GM19455 (cell line): ENCODE measurements around the gene UBE2N.
"Not testable (repeated sequence)": the region's sequence is repeated elsewhere in the genome, so short reads cannot be mapped to it uniquely, and the experiment has no call there.

Experiments used
- ATAC-seq: cut with Tn5 transposase; IDR thresholded peaks from one replicate; pipeline ENCODE4 v1.9.1; 2021; ENCODE audit not compliant: unreplicated experiment

Gene UBE2N

DNA sequence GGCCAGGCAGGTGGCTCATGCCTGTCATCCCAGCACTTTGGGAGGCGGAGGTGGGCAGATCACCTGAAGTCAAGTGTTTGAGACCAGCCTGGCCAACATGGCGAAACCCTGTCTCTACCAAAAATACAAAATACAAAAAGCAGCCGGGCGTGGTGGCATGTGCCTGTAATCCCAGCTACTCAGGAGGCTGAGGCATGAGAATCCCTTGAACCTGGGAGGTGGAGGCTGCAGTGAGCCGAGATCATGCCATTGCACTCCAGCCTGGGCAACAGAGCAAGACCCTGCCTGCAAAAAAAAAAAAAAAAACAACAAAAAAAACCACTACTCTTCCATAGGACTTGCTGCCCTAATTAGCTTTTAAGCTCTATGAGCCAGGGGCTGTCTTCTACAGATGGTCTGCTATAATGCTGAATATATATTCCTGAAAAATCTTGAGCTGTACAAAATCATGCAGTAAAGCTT lies 59.7 kb downstream of the UBE2N start:
- ATAC-seq = not testable (repeated sequence)

DNA sequence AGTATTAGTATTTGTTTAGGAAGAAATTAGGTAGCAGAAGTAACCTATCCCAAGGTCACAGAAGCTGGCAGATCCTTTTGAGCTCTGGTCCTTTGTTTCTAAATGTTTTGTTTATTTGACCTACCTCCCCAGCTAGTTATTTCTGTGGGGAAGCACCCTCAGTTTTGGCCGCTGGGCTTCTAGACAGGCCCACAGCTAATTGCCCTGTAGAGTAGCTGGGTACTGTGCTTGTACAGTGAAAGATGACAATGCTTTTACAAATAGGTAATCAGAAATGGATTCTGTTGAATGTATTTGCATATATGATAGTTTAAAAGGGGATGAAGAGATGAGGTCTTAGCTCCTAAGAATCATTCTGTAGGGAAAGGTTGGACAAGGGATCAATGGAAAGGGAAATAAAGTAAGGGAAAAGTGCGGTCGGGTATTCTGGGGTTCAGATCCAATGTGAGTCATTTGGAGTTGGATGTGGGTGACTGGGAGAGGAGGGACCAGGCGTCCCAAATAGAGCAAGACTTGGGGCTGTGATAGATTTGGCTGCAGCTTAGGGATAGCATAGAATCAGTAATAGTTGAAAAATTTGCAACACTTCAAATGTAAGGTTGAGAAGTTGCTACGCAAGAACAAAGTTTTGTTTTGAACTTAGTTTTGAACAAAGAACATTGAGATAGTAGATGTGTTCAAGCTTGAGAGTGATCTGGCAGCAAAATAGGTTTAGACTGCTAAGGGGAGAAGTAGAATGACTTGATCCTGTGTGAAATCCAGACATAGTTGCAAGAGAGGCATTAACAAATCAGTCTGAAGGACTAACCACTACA lies 60.4 kb downstream of the UBE2N start:
- ATAC-seq = no peak

DNA sequence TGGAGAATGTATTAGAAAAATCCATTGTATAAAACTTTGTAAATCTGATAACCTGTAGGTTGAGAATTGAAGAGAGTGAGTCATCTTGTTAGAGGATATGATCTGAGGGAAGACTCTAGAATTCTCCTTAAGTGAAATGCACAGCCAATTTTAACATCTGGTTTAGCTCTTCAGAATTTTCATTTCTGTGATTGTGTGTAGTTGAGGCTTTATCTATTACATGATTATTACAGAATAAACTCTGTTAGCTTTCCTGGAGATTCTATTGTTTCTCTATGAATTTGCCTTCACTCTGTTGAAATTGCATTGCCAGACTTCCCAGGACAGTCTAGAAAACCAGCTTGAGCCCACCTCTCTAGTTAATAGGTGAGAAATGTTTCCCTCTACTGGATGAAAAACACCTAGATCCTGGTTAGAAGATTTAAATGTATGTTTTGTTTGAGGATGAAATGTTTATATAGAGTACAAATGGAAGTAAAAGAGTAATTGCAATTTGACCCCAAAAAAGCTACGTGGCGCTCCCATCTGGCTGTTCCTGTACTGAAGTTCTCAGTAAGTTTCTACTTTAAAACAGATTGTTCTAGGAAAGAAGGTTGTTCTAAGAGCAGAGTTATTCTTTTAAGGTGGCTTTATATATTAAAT lies 61.1 kb downstream of the UBE2N start:
- no peak for ATAC-seq

DNA sequence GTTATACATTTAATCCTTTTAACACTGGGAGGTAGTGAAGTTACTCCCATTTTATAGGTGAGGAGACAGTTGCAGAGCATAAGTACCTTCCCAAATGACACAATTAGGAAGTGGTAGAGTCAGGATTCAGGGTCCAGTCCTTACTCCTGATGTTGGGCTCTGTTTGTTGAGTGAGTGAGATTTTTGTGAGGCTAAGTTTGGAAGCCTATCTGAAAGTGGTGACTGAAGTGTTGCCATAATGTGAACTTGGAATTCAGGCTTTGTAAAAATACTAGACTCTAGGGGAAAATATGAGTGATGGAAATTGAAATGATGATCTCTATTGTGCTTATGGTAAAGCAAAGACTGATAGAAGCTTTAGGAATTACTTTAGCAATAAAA lies 61.8 kb downstream of the UBE2N start:
- no peak for ATAC-seq

DNA sequence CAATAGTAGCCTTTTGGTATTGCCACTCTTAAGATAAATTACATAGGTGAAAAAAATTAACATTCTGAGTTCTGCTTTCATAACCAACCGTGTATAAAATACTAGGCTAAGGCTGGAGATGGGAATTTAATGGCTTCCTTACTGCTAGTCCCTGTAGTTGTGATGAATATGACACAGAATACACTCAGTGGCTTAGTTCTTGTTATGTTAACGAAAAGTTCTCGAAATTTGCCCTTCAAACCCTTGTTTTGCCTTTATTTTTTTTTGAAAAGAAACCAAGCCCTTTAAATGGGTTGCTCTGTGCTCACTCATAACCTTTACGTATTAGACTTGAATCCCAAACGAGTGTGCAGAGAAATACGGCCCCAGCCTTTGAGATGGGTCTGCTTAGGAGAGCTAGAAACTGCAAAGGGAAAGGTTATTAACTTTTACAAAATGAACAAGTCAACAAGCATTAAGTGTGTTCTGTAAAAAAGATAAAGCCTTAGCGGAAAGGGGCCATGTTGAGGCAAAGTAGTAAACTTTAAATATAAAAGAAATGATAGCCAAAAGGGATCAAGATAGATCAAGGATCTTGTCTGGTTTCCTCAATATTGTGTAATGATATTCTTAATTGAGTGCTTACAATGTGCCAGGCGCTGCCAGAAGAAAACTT lies 62.3 kb downstream of the UBE2N start:
- no peak for ATAC-seq

DNA sequence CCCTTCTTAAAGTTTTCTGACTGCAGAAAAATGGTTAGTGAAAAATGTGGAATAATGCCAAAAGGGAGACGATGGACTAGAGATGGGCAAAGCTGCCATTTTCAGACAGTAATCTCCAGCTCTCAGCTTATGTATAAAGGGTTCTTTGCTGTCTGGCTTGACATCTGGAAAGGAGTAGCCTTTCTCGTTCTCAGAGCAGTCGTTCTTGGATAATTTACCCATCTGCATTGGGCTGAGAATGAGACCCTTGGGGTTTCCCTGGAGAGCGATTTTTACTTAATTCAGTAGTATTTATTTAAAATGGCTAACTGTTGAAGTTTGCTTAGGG lies 62.8 kb downstream of the UBE2N start:
- ATAC-seq = no peak

DNA sequence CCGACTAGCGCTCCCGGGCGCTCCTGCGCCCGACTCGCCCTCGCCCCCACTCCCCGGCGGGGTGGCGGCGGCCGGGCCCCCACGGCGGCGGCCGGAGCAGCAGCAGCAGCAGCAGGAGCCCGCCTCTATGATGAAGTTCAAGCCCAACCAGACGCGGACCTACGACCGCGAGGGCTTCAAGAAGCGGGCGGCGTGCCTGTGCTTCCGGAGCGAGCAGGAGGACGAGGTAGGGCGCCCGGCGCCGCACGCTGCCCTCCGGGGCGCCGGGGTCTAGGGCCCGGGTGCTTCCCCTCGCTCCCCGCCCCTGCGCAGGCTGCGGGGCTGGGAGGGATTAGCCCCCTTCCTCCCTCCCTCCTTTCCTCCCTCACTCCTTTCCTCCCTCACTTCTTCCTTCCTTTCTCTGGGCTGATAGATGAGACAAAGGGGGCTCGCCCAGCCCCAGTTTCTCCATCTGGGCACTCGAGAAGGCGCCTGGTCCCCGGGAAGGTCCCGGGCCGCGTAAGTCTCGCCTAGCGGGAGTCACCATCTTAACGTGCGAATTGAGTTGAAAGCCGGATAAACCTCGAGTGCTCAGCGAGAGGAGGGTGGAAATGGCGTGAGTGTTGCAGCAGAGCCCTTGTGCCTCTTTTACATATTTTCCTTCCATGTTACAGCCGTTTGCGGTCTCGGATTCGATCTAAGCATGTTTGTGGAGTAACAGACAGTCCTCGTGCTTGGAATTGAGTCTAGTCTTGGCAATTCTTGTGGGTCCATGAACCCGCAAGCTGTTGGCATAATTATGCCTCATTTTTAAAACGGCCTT lies 63.4 kb downstream of the UBE2N start:
- peak; percentile 36 for ATAC-seq

DNA sequence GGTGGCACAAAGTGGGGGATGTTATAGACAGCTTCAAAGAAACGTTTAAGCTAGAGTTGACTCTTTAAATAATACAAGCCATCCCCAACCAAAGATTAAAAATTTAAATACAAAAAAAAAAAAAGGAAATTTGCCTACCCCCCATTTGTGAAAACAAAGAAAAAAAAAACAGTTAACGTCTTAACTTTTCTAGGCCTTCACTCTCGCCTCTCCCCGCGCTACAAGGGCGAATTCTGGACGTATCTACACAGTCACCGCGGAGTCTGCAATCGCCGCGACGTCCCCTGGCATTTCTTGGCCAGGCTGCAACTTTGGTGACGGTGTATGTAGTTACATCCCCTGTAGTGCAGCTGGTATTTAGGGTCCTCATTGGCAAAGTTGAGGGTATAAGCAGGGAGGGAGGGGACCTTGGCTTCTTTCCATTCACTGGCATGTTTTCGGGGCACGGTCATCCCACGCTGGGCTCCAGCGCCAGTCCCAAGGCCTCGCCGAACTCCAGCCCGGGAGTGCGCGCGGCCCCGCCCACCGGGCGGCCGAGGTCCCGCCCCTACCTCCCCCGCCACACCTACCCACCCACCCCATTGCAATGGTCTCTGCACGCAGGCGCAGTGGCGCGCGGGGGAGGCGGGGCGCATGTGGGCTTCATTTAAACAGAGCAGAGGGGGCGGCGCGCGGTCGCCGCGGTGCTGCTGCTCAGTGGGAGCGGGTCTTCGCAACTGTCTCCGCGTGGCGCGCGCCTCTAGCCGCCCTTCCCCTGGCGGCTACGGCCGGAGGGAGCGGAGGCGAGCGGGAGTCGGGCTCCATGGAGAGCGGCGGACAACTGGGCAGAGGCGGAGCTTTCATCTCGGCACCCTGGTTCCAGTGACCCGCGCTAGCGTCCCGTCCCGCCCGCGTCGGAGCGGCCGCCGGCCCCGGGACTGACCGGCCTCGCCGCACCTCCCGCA lies 64.2 kb downstream of the UBE2N start, which contains the start of gene NUDT4:
NUDT4 (plus strand) TSS at position 674 of the 944 bp plus-strand sequence. CDS start 398 bp downstream, outside the sequence.
- peak; percentile 58 for ATAC-seq

DNA sequence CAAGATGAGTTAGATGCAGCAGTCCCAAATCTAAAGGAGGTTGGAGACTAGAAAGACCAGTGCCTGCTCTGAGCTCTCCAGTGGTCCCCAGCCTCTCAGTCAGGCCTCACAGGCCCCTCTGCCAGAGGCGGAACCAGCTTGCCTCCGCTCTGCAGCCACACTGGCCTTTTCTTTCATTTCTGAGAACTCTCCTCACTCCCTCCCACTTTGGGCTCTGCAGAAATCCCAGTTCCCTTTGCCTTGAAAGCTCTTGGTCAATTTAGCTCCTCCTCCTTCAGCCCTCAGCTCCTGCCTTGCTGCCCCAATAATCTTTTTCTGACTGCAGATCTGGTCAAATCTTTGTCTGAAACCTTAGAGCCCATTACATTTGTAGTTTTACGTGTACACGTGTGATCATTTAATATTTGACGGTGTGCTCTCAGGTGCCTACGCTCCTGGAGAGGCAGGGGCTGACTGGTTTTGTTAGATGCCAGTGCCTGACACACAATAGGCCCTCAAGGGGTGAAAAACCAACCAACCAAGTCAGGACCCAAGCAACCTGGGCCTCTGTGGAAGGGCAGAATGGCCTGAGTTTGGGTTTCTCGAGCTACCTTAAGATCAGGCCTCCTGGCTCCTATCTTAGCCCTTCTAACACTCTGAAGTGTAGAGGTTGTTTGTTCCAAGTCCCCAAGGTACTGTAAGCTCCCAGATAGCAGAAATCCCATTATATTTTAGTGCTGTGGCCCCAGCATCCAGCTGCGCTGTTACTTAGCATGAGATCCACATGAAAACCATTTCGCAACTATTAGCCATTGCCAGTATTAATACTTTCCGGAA lies 65.1 kb downstream of the UBE2N start:
- ATAC-seq = no peak

DNA sequence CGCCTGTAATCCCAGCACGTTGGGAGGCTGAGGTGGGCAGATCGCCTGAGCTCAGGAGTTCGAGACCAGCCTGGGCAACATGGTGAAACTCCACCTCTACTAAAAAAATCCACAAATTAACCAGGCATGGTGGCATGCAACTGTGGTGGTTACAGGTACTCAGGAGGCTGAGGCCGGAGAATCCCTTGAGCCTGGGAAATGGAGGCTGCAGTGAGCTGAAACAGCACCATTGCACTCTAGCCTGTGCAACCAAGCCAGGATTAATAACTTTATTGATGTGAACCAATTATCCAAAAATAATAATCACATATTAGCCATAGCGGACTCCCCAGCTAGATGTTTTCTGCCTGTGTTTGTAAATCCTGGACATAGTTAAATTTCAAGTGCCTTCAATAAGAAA lies 65.8 kb downstream of the UBE2N start:
- ATAC-seq = no peak

DNA sequence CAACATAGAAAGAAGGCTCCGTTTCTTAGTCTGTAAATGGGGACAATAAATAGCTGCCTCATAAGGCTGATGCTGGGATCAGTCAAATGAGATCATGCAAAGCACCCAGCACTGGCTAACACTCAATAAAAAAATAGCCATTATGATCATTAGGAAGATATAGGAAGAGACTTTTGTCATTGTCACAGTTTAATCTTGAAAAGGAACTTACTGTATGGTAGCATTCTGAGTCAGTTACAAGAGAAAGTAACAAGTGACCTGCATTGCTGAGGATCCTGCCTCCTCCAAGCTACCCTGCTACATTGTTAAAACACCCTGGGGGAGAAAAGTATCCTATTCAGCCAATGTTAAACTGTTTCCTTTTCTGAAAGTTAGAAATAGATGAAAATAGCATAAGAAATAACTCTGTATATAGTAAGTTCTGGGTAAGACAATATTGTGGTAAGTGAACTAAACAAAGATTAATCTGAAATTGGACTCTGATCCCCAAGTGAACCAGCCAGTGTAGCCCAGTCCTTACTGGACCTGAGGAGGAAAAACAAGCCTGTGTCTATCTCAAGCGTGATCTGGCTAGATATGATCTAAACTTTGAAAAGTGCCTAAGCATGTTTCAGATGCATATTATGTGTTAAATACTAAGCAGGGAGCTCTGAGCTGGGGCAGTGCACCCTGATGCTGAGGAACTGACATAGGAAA lies 67.6 kb downstream of the UBE2N start:
- ATAC-seq = no peak

DNA sequence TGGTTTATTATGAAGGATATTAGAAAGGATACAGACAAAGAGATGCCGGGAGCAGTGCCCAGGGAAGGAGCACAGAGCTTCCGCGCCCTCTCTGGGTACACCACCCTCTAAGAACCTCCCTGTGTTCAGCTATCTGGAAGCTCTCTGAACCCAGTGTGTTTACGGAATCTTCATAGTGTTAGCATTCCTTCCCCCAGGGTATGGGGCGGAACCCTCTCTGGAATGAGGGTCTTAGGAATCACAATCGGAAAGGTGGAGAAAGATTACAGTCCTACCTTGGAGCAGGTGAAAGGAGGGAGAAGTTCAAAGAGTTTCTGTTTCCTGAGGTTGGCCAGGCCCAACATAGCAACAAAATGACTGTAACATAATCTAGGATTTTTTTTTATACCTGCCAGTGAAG lies 70.8 kb downstream of the UBE2N start:
- ATAC-seq = no peak

DNA sequence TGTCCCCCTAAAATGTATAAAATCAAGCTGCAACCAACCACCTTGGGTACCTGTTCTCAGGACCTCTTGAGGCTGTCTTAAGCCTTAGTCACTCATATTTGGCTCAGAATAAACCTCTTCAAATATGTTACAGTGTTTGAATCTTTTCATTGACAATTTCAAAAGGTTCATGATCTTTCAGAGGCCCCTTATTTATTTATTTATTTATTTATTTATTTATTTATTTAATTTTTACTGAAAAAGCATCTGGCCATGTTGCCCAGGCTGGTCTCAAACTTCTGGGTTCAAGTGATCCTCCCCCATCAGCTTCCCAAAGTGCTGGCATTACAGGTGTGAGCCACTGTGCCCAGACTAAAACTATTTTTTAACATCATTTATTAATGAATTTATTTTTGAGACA lies 72.2 kb downstream of the UBE2N start:
- no peak for ATAC-seq

DNA sequence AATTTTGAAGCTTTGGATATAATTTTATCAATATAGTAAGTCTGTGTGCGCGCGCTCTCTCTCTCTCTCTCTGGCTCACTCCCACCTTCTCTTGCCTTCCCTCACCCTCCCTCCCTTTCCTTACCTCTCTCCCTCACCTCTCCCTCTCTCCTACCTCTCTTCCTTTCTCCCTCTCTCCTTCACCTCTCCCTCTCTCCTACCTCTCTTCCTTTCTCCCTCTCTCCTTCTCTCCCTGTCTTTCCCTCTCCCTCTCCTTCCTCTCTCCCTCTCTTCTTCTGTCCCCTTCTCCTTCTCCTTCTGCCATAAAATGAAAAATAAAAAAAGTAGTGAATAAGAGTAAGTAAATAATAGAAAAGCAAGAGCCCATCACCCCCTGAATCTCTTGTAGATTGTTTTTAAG lies 73.0 kb downstream of the UBE2N start:
- no peak for ATAC-seq

DNA sequence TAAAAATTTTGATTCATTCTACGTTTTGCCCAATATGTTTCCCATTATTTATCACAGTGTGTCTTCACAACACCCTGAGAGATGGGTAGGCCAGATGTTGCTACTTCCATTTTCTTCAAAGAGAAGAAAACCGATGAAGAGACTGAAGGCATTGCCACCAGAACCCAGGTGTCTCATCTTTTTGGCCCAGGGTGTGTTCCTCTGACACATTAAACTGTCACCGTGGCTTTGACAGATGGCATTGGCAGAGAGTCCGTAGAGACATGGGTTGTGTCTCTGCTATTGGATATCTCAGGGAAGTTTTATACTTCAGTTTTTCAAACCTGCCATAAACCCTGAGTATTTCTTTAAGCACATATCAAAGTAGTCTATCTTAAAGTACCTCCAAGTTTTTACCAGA lies 75.3 kb downstream of the UBE2N start:
- ATAC-seq = no peak

DNA sequence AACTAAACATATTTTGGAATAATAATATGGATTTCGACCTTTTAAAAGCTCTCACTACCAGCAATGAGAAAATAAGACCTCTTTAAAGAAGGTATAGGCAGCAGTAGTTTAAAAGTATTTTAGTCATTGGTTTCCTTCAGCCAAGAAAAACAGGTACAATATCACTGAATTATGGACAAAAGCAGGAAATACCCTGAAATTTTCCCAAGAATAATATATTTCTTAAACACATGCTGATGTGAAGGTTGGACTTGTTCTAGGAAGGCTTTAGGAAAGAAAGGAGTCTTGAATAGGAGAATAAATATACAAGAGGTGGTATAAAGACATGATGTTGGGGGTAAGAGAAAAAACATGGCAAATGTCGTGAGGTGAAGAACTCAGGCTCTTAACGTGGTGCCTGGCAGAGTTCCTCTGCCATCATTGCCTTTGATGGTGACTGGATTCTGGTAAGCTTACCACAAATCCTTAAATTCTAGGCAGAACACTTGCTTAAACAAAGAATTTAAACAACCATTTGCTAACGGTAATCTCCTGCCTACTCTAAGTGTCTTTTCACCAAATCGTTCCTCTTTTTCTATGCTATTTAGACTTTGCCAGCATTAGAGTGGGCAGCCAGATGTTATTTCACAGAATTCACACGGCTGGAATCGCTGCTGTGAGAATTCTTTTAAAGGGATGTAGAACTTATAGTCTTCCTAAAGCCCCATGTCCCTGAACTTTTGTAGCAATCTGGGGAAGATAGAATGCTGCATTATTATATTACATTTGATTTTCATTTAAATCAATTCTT lies 75.9 kb downstream of the UBE2N start:
- no peak for ATAC-seq

DNA sequence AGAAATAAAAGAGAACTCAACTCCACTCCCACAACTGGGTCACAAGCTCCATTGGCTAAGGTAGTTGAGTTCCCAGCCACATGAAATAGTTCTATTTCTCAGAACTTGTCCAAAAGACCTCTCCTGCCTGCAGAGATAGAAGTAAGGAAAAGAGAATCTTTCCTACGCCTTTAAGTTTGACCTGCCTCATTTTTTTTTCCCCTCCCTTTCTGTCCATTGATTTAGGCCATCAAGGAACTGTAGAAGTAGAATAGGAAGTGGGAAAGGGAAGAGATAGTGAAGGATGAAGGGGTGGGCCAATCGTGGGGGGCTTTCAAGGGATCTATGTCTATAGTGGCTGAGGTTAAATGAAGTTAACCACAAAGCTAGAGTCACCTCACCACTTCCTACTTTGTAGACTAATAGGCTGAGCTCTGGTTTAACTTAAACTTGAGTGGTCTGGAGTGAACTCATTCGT lies 77.9 kb downstream of the UBE2N start:
- ATAC-seq = no peak
